GM19455 (cell line): ENCODE data around the gene TMED3.
"Not testable (repeated sequence)": the region's sequence is repeated elsewhere in the genome, so short reads cannot be mapped to it uniquely, and the experiment has no call there.

Experiments
- ATAC-seq: cut with Tn5 transposase; IDR thresholded peaks from one replicate; pipeline ENCODE4 v1.9.1; 2021; ENCODE audit not compliant: unreplicated experiment

The TMED3 gene

GRCh38 chr15:79315623-79316328 lies 4.9 kb downstream of the TMED3 start:
- ATAC-seq = no peak

GRCh38 chr15:79316864-79317263 lies 6.0 kb downstream of the TMED3 start:
- ATAC-seq = no peak

GRCh38 chr15:79319973-79320372 lies 9.1 kb downstream of the TMED3 start:
- ATAC-seq = not testable (repeated sequence)

- ATAC-seq = no peak
These were observed 11.0 kb downstream of the TMED3 start for GRCh38 chr15:79321876-79322275.

- no peak for ATAC-seq
These were observed 11.4 kb downstream of the TMED3 start for GRCh38 chr15:79322306-79322705.

GRCh38 chr15:79322945-79323344 lies 12.0 kb downstream of the TMED3 start:
- ATAC-seq = no peak

- ATAC-seq = no peak
These were observed 18.3 kb downstream of the TMED3 start for GRCh38 chr15:79329171-79329611.

- ATAC-seq = no peak
These were observed 22.1 kb downstream of the TMED3 start for GRCh38 chr15:79332824-79333510.

GRCh38 chr15:79337591-79337990 lies 26.7 kb downstream of the TMED3 start:
- ATAC-seq = no peak

- ATAC-seq = no peak
These were observed 28.8 kb downstream of the TMED3 start for GRCh38 chr15:79339588-79340314.

GRCh38 chr15:79340315-79340602 lies 29.3 kb downstream of the TMED3 start:
- ATAC-seq = no peak

GRCh38 chr15:79341396-79341795 lies 30.5 kb downstream of the TMED3 start:
- no peak for ATAC-seq

- ATAC-seq = no peak
These were observed 38.6 kb downstream of the TMED3 start for GRCh38 chr15:79349525-79349924.

- ATAC-seq = no peak
These were observed 41.3 kb downstream of the TMED3 start for GRCh38 chr15:79352206-79352605.

- no peak for ATAC-seq
These were observed 46.7 kb downstream of the TMED3 start for GRCh38 chr15:79357566-79357965.

- ATAC-seq = no peak
These were observed 47.2 kb downstream of the TMED3 start for GRCh38 chr15:79358069-79358468.

- ATAC-seq = no peak
These were observed 53.8 kb downstream of the TMED3 start for GRCh38 chr15:79364571-79365240.

- no peak for ATAC-seq
These were observed 54.9 kb downstream of the TMED3 start for GRCh38 chr15:79365765-79366164.

- no peak for ATAC-seq
These were observed 55.8 kb downstream of the TMED3 start for GRCh38 chr15:79366691-79367090.

GRCh38 chr15:79370716-79371115 lies 59.8 kb downstream of the TMED3 start:
- ATAC-seq = no peak

GRCh38 chr15:79371591-79371990 lies 60.7 kb downstream of the TMED3 start:
- ATAC-seq = no peak

GRCh38 chr15:79372428-79372827 lies 61.5 kb downstream of the TMED3 start:
- ATAC-seq = no peak
